Upper lobe of left lung (tissue), 6 donors: ENCODE results near the gene GLOD4. TPM values are rescaled to one million over a fixed set of nuclear protein-coding genes. Genes with fewer than 3 reads are reported as not detected.

ENCODE experiments used
- ATAC-seq, 2 donors: fragments of 200-7000 bp; cut with Tn5 transposase; one replicate each; pipeline ENCODE4 v1.9.1; 2022; ENCODE audit warnings: mild to moderate bottlenecking in 2 of 2, moderate library complexity in 2 of 2; ENCODE audit not compliant: low FRiP score in 2 of 2
- DNase-seq, 2 donors: peaks; one replicate each; pipeline ENCODE4 v3.0.0-alpha.2; 2019 to 2020
- H3K27ac ChIP-seq, 4 donors: fragments of 200-600 bp; sonication (generic); one replicate each; pipeline ENCODE4 v1.5.1; 2016 to 2019
- H3K27me3 ChIP-seq, 4 donors: fragments of 200-600 bp; sonication (generic); one replicate each; pipeline ENCODE4 v1.5.1; 2017 to 2019
- H3K36me3 ChIP-seq, 4 donors: fragments of 200-600 bp; sonication (generic); one replicate each; pipeline ENCODE4 v1.5.1; 2016 to 2019
- H3K4me1 ChIP-seq, 4 donors: fragments of 200-600 bp; sonication (generic); one replicate each; pipeline ENCODE4 v1.5.1; 2018 to 2019
- H3K4me3 ChIP-seq, 4 donors: fragments of 200-600 bp; sonication (generic); one replicate each; pipeline ENCODE4 v1.5.1; 2017 to 2019; ENCODE audit warnings: mild to moderate bottlenecking in 2 of 4, moderate library complexity in 1 of 4
- H3K9me3 ChIP-seq, 4 donors: fragments of 200-600 bp; sonication (generic); one replicate each; pipeline ENCODE4 v1.5.1; 2018 to 2019
- EP300 ChIP-seq, 4 donors: sonication (generic); formaldehyde crosslinking; IDR thresholded peaks; one replicate each; pipeline ENCODE4 v1.5.1; 2017; ENCODE audit warnings: antibody characterized with exemption in 4 of 4, control low read depth in 2 of 4
- POLR2A ChIP-seq, 4 donors: fragments of 450-650 bp; IDR thresholded peaks; one replicate each; pipeline ENCODE4 v1.5.1; 2016 to 2017; ENCODE audit warnings: antibody characterized with exemption in 4 of 4, mild to moderate bottlenecking in 2 of 4
- POLR2AphosphoS5 ChIP-seq, 2 donors: sonication (generic); formaldehyde crosslinking; IDR thresholded peaks; one replicate each; pipeline ENCODE4 v1.5.1; 2017; ENCODE audit warnings: antibody characterized with exemption in 2 of 2
- WGBS, 2 donors: methylation state at CpG; one replicate each; pipeline ENCODE4 v1.1.5; 2017 to 2018; 5-methylcytosine and 5-hydroxymethylcytosine counted together
- total RNA-seq, 6 donors: library from RNA; depleted of rRNA in 4 of 6; stranded (reverse); fragments of >200 nt in 4 of 6; gene quantifications; one replicate each; pipeline versions ENCODE4 v1.1.0 to v1.2.1, GENCODE V29; 2016 to 2021
- TF ChIP-seq, protein P1 (sequence below), 6 experiments: fragments of 450-650 bp in 4 of 6; fragments of 200-600 bp in 2 of 6; sonication (generic) in 2 of 6; IDR thresholded peaks; one replicate each; pipeline ENCODE4 v1.5.1; 2016 to 2019; ENCODE audit warnings: antibody characterized with exemption in 6 of 6
- donor health status: DM: no; HTN: no; CAD: no; lungs with moderate emphysema.
- donor health status: DM: no; HTN: yes; CAD: no; lungs with severe emphysema.

The GLOD4 gene
- total RNA-seq, 6 donors from 2014 or later = 41.0 to 92.2 (median 51.8) TPM

DNA sequence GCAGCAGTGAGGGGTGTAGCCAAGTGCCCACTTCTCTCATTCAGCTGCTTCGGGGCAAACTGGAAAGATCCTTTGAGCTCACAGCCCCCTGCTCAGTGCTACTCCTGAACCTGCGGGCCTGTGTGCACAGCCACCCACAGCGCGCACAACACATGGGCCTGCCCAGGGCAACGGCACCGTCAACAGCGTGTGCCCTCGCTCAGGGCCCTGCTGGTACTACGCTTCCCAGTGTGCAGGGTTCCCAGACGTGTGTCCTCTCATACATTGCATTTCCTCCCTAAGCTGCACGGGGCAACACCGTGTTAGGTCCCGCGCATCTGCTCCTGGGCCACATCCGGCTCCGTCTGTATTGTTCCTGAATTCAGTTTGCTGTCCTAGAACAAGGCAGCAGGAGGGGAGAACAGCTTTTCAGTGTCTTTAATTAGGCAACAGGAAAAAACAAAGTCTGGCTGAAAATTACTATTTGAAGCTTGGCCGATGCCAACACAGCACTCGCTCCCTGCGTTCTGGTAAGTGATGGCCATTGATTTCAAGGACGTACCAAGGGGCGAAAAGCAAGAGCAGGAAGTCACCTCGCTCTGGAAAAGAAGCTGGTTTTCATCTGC is 15.3 kb upstream of the GLOD4 start:
- H3K9me3 ChIP-seq = no peaks in the 10 kb centered on the region
- H3K27me3 ChIP-seq = no peaks in the 10 kb centered on the region
- peaks cover 5 to 17% (median 11%) of the 10 kb centered on the region in 4 donors for H3K36me3 ChIP-seq
- peak in 1 of 2 donors; percentile 30 for ATAC-seq
- peaks cover 2 to 14% (median 10%) of the 10 kb centered on the region in 4 donors for H3K4me1 ChIP-seq
- WGBS, 2 donors = 59 to 80% methylated on average over 14 to 19 of the region's 22 CpGs
- DNase-seq = peak in 1 of 2 donors; percentile 57
- no peak for TF ChIP-seq POLR2AphosphoS5 (IDR thresholded peaks at IDR 0.05)
- TF ChIP-seq, protein P1, sequence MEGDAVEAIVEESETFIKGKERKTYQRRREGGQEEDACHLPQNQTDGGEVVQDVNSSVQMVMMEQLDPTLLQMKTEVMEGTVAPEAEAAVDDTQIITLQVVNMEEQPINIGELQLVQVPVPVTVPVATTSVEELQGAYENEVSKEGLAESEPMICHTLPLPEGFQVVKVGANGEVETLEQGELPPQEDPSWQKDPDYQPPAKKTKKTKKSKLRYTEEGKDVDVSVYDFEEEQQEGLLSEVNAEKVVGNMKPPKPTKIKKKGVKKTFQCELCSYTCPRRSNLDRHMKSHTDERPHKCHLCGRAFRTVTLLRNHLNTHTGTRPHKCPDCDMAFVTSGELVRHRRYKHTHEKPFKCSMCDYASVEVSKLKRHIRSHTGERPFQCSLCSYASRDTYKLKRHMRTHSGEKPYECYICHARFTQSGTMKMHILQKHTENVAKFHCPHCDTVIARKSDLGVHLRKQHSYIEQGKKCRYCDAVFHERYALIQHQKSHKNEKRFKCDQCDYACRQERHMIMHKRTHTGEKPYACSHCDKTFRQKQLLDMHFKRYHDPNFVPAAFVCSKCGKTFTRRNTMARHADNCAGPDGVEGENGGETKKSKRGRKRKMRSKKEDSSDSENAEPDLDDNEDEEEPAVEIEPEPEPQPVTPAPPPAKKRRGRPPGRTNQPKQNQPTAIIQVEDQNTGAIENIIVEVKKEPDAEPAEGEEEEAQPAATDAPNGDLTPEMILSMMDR (IDR thresholded peaks at IDR 0.05) = peak in 2 of 6 experiments; percentile 15 to 18
- H3K27ac ChIP-seq = peak overlapping the region in 2 of 4 donors; percentile 29 to 41
- H3K4me3 ChIP-seq = no peak overlapping the region

DNA sequence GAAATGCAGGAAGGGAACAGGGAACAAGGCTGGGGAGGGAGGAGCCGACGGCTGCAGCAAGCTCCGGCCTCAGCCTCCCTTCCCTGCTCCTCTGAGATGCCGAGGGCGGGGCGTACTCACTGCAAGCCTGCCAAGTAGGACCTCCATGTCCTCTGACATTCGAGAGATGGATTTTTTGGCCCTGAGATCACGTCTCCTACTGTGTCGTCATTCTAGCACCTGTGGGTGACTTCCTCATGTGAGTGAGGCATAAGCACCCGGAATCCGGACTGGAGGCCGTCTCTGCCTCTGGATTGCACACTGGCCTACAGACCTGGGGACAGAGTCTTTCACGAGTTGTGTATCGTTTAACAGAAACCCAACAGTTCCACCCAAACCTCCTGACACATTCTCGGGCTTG is 14.5 kb upstream of the GLOD4 start:
- H3K4me3 ChIP-seq = no peak overlapping the region
- H3K9me3 ChIP-seq = no peaks in the 10 kb centered on the region
- no peak for TF ChIP-seq EP300 (IDR thresholded peaks at IDR 0.05)
- no peak for TF ChIP-seq POLR2AphosphoS5 (IDR thresholded peaks at IDR 0.05)
- TF ChIP-seq, protein P1 (IDR thresholded peaks at IDR 0.05) = no peak
- TF ChIP-seq POLR2A (IDR thresholded peaks at IDR 0.05) = no peak
- ATAC-seq (no peak), DNase-seq (no peak)
- H3K4me1 ChIP-seq = peaks cover 2 to 14% (median 10%) of the 10 kb centered on the region in 4 donors
- H3K27me3 ChIP-seq = no peaks in the 10 kb centered on the region
- 66 to 83% methylated on average over 14 to 15 of the region's 15 CpGs for WGBS, 2 donors
- H3K27ac ChIP-seq = peak overlapping the region in 1 of 4 donors; percentile 41
- H3K36me3 ChIP-seq = peaks cover 5 to 23% (median 18%) of the 10 kb centered on the region in 4 donors

DNA sequence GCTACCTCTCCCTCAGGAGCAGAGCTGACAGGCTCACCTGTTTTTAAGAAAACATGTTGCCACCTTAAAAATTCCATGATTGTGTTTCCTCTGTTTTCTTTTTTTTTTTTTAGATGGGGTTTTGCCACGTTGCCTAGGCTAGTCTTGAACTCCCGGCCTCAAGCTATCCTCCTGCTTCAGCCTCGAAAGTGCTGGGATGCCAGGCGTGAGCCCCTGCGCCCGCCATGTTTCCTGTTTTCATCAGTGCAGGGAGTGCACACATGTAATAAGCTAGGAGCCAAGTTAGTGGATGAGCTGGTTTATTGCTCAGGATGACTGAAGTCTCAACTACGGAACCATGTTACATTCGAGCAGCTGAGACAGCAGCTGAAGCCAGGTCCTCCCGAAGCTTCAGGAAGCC is 13.6 kb upstream of the GLOD4 start:
- DNase-seq = no peak
- ATAC-seq = no peak
- Histone ChIP-seq H3K27me3 (no peaks in the 10 kb centered on the region), H3K27ac (peak overlapping the region in 2 of 4 donors; percentile 57 to 68), H3K4me1 (peaks cover 2 to 14% (median 10%) of the 10 kb centered on the region in 4 donors), H3K9me3 (no peaks in the 10 kb centered on the region), H3K4me3 (no peak overlapping the region), H3K36me3 (peaks cover 5 to 28% (median 18%) of the 10 kb centered on the region in 4 donors)
- WGBS, 2 donors = 72 to 88% methylated on average over 9 of the region's 9 CpGs
- TF ChIP-seq, protein P1 (IDR thresholded peaks at IDR 0.05) = no peak
- TF ChIP-seq POLR2A (IDR thresholded peaks at IDR 0.05) = no peak
- TF ChIP-seq EP300 (IDR thresholded peaks at IDR 0.05) = no peak
- no peak for TF ChIP-seq POLR2AphosphoS5 (IDR thresholded peaks at IDR 0.05)

DNA sequence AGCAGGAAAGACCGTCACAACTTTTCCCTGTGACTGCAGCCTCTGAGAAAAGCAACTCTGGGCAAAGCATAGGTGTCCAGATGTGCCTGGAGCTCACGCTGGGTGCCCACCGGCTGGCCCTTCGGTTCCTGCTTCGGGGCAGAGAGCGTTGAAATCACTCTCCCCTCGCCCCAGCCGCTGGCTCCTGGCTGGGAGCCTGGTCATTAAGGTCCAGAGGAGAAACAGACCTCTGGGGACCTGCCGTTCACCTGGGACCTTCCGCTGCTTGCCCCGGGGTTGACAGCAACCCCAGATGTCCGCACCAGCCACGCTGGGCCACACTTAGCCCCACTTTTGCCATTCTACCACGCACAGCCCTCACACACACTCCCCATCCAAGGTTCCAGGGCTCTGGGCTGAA is 13.2 kb upstream of the GLOD4 start:
- H3K27ac ChIP-seq = peak overlapping the region in 3 of 4 donors; percentile 11 to 68 (median 57)
- H3K4me1 ChIP-seq = peaks cover 2 to 14% (median 10%) of the 10 kb centered on the region in 4 donors
- DNase-seq (peak in 1 of 2 donors; percentile 49), ATAC-seq (no peak)
- TF ChIP-seq POLR2AphosphoS5 (IDR thresholded peaks at IDR 0.05) (no peak), POLR2A (IDR thresholded peaks at IDR 0.05) (no peak), EP300 (IDR thresholded peaks at IDR 0.05) (no peak)
- TF ChIP-seq, protein P1 (IDR thresholded peaks at IDR 0.05) = no peak
- no peaks in the 10 kb centered on the region for H3K9me3 ChIP-seq
- WGBS, 2 donors = 44 to 69% methylated on average over 9 to 13 of the region's 14 CpGs
- H3K4me3 ChIP-seq = peak overlapping the region in 2 of 4 donors; percentile 19 to 34
- H3K36me3 ChIP-seq = peaks cover 5 to 25% (median 16%) of the 10 kb centered on the region in 4 donors
- no peaks in the 10 kb centered on the region for H3K27me3 ChIP-seq
